ENCODE results near the gene ATP6V1G3. TPM values are rescaled to one million over a fixed set of nuclear protein-coding genes. Genes with fewer than 3 reads are reported as not detected.
"Not testable (repeated sequence)": the region's sequence is repeated elsewhere in the genome, so short reads cannot be mapped to it uniquely, and the experiment has no call there.

Gene ATP6V1G3, protein sequence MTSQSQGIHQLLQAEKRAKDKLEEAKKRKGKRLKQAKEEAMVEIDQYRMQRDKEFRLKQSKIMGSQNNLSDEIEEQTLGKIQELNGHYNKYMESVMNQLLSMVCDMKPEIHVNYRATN
- total RNA-seq: not detected in 2 replicates

DNA sequence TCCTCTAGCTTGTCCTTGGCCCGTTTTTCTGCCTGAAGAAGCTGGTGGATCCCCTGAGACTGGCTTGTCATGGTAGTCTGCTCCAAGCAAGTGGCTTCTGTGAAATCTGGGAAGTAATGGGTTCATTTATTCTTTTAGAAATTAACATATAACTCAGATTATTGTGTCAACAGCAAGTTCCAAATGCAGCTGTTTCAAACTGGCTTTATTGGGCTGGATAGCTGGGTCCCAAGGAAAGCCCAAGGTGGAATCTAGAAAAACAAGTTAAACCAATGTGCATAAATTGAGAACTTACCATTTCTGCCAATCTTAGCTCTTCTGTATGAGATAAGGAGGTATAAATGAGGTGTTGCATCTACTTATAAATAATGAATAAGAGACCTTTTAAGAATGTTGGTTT lies at the start of gene ATP6V1G3:
Gene ATP6V1G3, minus strand, starts transcription at position 101 of the 400 bp plus-strand sequence. Its CDS starts 30 bp downstream, at position 71.
- H3K4me3 ChIP-seq (ENCODE audit: low read depth, low read length): no peak within 1 kb of the TSS
- no peak for DNase-seq (ENCODE audit: low read depth)
- TF ChIP-seq, protein P1, sequence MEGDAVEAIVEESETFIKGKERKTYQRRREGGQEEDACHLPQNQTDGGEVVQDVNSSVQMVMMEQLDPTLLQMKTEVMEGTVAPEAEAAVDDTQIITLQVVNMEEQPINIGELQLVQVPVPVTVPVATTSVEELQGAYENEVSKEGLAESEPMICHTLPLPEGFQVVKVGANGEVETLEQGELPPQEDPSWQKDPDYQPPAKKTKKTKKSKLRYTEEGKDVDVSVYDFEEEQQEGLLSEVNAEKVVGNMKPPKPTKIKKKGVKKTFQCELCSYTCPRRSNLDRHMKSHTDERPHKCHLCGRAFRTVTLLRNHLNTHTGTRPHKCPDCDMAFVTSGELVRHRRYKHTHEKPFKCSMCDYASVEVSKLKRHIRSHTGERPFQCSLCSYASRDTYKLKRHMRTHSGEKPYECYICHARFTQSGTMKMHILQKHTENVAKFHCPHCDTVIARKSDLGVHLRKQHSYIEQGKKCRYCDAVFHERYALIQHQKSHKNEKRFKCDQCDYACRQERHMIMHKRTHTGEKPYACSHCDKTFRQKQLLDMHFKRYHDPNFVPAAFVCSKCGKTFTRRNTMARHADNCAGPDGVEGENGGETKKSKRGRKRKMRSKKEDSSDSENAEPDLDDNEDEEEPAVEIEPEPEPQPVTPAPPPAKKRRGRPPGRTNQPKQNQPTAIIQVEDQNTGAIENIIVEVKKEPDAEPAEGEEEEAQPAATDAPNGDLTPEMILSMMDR (conservative IDR thresholded peaks at IDR 0.05; ENCODE audit: low read depth, low read length): no peak

DNA sequence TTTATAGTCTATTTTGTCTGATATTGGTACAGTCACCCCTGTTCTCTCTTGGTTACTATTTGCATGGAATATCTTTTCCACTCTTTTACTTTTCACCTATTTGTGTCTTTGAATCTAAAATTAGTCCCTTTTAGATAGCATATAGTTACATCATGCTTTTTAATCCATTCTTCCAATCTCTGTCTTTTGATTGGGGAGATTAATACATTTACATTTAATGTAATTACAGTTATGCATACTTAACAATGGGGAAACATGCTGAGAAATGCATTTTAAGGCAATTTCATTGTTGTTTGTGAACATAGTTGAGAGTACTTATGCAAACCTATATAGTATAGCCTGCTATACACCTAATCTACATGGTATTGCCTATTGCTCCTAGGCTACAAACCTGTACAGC lies 48.4 kb upstream of the ATP6V1G3 start:
- TF ChIP-seq, protein P1 (conservative IDR thresholded peaks at IDR 0.05; ENCODE audit: low read depth, low read length): no peak
- DNase-seq (ENCODE audit: low read depth): no peak
- no peak overlapping the region for H3K4me3 ChIP-seq (ENCODE audit: low read depth, low read length)

DNA sequence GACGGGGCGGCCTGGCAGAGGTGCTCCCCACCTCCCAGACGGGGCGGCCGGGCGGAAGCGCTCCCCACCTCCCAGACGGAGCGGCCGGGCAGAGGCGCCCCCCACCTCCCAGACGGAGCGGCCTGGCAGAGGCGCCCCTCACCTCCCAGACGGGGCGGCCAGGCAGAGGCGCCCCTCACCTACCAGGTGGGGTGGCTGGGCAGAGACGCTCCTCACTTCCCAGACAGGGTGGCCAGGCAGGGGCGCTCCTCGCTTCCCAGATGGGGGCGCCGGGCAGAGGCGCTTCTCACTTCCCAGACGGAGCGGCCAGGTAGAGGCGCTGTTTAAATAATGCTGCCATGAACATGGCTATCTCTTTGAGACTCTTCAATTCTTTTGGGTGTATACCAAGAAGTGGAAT lies 43.7 kb upstream of the ATP6V1G3 start:
- no peak for DNase-seq (ENCODE audit: low read depth)
- no peak overlapping the region for H3K4me3 ChIP-seq (ENCODE audit: low read depth, low read length)
- TF ChIP-seq, protein P1 (conservative IDR thresholded peaks at IDR 0.05; ENCODE audit: low read depth, low read length): no peak

DNA sequence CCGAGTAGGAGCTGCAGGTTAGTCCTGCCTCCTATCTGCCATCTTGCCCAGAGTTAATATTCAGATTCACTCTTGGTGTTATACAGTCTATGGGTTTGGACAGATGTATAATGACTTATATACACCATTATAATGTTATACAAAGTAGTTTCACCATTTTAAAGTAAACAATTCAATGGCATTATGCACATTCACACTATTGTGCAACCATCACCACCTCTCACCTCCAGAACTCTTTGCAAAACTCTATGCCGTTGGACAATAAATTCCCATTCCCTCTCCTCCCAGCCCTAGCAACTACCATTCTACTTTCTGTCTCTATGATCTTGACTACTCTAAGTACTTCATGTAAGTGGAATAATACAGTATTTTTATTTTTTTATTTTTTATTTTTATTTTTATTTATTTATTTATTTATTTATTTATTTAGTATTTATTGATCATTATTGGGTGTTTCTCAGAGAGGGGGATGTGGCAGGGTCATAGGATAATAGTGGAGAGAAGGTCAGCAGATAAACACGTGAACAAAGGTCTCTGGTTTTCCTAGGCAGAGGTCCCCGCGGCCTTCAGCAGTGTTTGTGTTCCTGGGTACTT lies 42.8 kb upstream of the ATP6V1G3 start:
- DNase-seq (ENCODE audit: low read depth); H3K4me3 ChIP-seq (ENCODE audit: low read depth, low read length): not testable (repeated sequence)

DNA sequence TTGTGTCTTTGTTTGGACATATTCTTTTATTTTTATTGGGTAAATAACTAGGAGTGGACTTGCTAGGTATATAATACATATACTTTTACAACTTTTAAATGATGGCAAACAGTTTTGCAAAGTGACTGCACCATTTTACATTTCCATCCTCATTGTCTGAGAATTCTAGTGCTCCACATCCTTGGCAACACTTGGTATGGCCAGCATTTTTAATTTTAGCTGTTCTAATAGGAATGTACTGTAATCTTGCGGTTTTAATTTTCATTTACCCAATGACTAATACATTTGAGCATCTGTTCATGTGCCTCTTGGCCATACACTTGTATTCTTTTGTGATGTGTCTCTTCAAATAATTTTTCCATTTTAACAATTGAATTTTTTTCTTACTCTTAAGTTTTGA lies 37.0 kb upstream of the ATP6V1G3 start:
- TF ChIP-seq, protein P1 (conservative IDR thresholded peaks at IDR 0.05; ENCODE audit: low read depth, low read length): no peak
- no peak overlapping the region for H3K4me3 ChIP-seq (ENCODE audit: low read depth, low read length)
- DNase-seq (ENCODE audit: low read depth): no peak

DNA sequence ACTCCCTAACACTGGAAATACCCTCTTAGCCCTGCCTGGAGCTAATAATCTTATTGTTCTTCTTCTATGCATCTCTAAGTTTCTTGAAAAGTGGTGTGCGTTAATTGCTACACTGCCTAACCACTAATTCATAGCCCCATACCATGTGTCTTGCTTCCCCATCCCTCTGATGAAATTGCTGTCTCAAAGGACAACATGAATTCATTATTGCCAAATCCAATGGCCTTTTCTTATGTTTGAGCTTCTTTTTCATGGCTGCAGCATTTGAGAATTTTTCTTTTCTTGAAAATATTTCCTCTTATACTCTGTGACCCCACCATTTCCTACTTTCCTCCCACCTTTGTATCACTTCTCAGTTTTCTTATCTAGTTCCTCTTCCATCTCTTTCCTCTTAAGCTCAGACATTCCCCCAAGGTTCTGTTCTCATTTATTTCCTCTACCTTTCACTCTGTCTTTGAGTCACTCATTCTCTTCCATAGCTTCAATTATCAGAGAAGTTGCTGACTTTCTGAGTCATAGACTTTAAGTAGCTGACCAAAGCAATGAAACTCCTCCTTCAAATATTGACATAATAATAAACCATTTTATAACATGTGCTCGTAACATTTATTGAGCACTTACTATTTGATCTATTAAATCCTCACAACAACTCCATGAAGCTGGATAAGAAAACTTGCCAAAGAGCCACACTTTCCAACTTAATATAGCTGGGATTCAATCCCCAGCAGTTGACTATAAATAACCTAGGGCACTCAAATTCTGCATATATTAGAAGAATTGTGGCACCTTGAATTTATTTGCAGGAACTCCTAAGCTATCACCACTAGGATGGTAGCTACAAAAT lies 35.5 kb upstream of the ATP6V1G3 start:
- H3K4me3 ChIP-seq (ENCODE audit: low read depth, low read length): no peak overlapping the region
- TF ChIP-seq, protein P1 (conservative IDR thresholded peaks at IDR 0.05; ENCODE audit: low read depth, low read length): no peak
- no peak for DNase-seq (ENCODE audit: low read depth)

DNA sequence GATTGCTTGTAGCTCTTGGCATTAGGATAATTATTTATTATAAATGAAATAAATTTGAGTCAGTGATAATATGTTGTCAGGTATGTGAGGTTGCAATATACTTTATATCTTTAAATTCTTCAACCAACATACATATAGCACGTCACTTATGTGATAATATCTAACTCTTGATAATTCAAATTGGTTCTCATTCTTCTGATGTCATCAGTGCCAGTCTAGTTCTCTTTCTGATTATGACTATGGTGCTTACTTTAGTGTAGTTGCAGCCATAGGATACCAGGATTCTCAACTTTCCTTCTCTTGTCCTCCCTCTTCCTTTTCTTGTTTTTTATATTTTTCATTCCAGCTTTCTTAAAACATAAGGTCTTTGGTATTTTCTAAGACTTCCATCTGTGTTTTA lies 34.8 kb upstream of the ATP6V1G3 start:
- TF ChIP-seq, protein P1 (conservative IDR thresholded peaks at IDR 0.05; ENCODE audit: low read depth, low read length): no peak
- no peak for DNase-seq (ENCODE audit: low read depth)
- H3K4me3 ChIP-seq (ENCODE audit: low read depth, low read length): no peak overlapping the region

Measured in epithelial cell of proximal tubule (primary cell).